ENCODE results near the gene HAVCR2.

The HAVCR2 gene

GRCh38 chr5:157100140-157100679 is 8.6 kb downstream of the HAVCR2 start:
- Histone ChIP-seq H2BK120ac (ENCODE audit: low read depth, low read length) (no peak overlapping the region), H2BK15ac (ENCODE audit: low read length) (no peak overlapping the region), H3K27ac (replicated peaks; ENCODE audit: low read length) (no peak overlapping the region), H3K9me3 (replicated peaks in 1 of 2; ENCODE audit: control insufficient read depth in 2 of 2, insufficient read depth in 1 of 2, low read depth in 1 of 2, low read length in 2 of 2) (no peaks in the 10 kb centered on the region), H2BK12ac (ENCODE audit: low read length) (no peak overlapping the region), H3K4me3 (ENCODE audit: low read length in 2 of 2) (no peak overlapping the region), H3K36me3 (replicated peaks in 1 of 2; ENCODE audit: control insufficient read depth in 2 of 2, insufficient read depth in 2 of 2, low read length in 2 of 2) (no peaks in the 10 kb centered on the region), H3K23ac (ENCODE audit: low read depth, low read length, poor library complexity) (no peak overlapping the region), H3K79me1 (ENCODE audit: low read depth, low read length) (no peaks in the 10 kb centered on the region), H3K9ac (ENCODE audit: low read depth, low read length, poor library complexity) (no peak overlapping the region), H3K27me3 (ENCODE audit: control insufficient read depth in 3 of 3, insufficient read depth in 3 of 3, low read depth in 1 of 3, low read length in 3 of 3) (no peaks in the 10 kb centered on the region), H3K4me2 (ENCODE audit: insufficient read depth, low read length, poor library complexity, severe bottlenecking) (no peak overlapping the region), H3K14ac (ENCODE audit: low read length) (no peak overlapping the region), H2BK5ac (ENCODE audit: low read length) (no peak overlapping the region), H2AFZ (ENCODE audit: low read length) (no peak overlapping the region), H3K4me1 (ENCODE audit: control insufficient read depth in 2 of 2, insufficient read depth in 1 of 2, low read depth in 1 of 2, low read length in 2 of 2) (no peaks in the 10 kb centered on the region), H2AK5ac (ENCODE audit: low read depth, low read length) (no peak overlapping the region), H4K91ac (ENCODE audit: low read depth, low read length, poor library complexity) (no peak overlapping the region), H3K4ac (ENCODE audit: low read length) (no peak overlapping the region), H3K18ac (ENCODE audit: low read length) (no peak overlapping the region), H4K8ac (ENCODE audit: low read depth, low read length) (no peak overlapping the region)
- WGBS, 2 donors (ENCODE audit: extremely low coverage in 2 of 2, insufficient read length in 2 of 2, insufficient replicate concordance in 1 of 2): no CpG with 5 or more reads among the region's 2 CpGs
- no peak for DNase-seq (ENCODE audit: low spot score)

GRCh38 chr5:157088342-157088990 is 20.4 kb downstream of the HAVCR2 start:
- H3K4ac ChIP-seq (ENCODE audit: low read length): no peak overlapping the region
- no peak overlapping the region for H4K91ac ChIP-seq (ENCODE audit: low read depth, low read length, poor library complexity)
- no peak overlapping the region for H3K27ac ChIP-seq (replicated peaks; ENCODE audit: low read length)
- no peaks in the 10 kb centered on the region for H3K27me3 ChIP-seq (ENCODE audit: control insufficient read depth in 3 of 3, insufficient read depth in 3 of 3, low read depth in 1 of 3, low read length in 3 of 3)
- no peak overlapping the region for H3K18ac ChIP-seq (ENCODE audit: low read length)
- no peak overlapping the region for H2AK5ac ChIP-seq (ENCODE audit: low read depth, low read length)
- H4K8ac ChIP-seq (ENCODE audit: low read depth, low read length): no peak overlapping the region
- WGBS, 2 donors (ENCODE audit: extremely low coverage in 2 of 2, insufficient read length in 2 of 2, insufficient replicate concordance in 1 of 2): no CpG with 5 or more reads among the region's 3 CpGs
- no peaks in the 10 kb centered on the region for H3K9me3 ChIP-seq (replicated peaks in 1 of 2; ENCODE audit: control insufficient read depth in 2 of 2, insufficient read depth in 1 of 2, low read depth in 1 of 2, low read length in 2 of 2)
- no peak overlapping the region for H3K14ac ChIP-seq (ENCODE audit: low read length)
- H3K4me2 ChIP-seq (ENCODE audit: insufficient read depth, low read length, poor library complexity, severe bottlenecking): no peak overlapping the region
- H3K4me3 ChIP-seq (ENCODE audit: low read length in 2 of 2): no peak overlapping the region
- no peaks in the 10 kb centered on the region for H3K36me3 ChIP-seq (replicated peaks in 1 of 2; ENCODE audit: control insufficient read depth in 2 of 2, insufficient read depth in 2 of 2, low read length in 2 of 2)
- H2AFZ ChIP-seq (ENCODE audit: low read length): no peak overlapping the region
- H3K9ac ChIP-seq (ENCODE audit: low read depth, low read length, poor library complexity): no peak overlapping the region
- no peaks in the 10 kb centered on the region for H3K4me1 ChIP-seq (ENCODE audit: control insufficient read depth in 2 of 2, insufficient read depth in 1 of 2, low read depth in 1 of 2, low read length in 2 of 2)
- no peak overlapping the region for H3K23ac ChIP-seq (ENCODE audit: low read depth, low read length, poor library complexity)
- no peak overlapping the region for H2BK15ac ChIP-seq (ENCODE audit: low read length)
- H3K79me1 ChIP-seq (ENCODE audit: low read depth, low read length): no peaks in the 10 kb centered on the region
- H2BK5ac ChIP-seq (ENCODE audit: low read length): no peak overlapping the region
- no peak overlapping the region for H2BK12ac ChIP-seq (ENCODE audit: low read length)
- DNase-seq (ENCODE audit: low spot score): no peak
- H2BK120ac ChIP-seq (ENCODE audit: low read depth, low read length): no peak overlapping the region

- H2BK120ac ChIP-seq (ENCODE audit: low read depth, low read length): no peak overlapping the region
- H3K18ac ChIP-seq (ENCODE audit: low read length): no peak overlapping the region
- no peaks in the 10 kb centered on the region for H3K79me1 ChIP-seq (ENCODE audit: low read depth, low read length)
- WGBS, 2 donors (ENCODE audit: extremely low coverage in 2 of 2, insufficient read length in 2 of 2, insufficient replicate concordance in 1 of 2): no CpG with 5 or more reads among the region's 8 CpGs
- no peaks in the 10 kb centered on the region for H3K27me3 ChIP-seq (ENCODE audit: control insufficient read depth in 3 of 3, insufficient read depth in 3 of 3, low read depth in 1 of 3, low read length in 3 of 3)
- H4K91ac ChIP-seq (ENCODE audit: low read depth, low read length, poor library complexity): no peak overlapping the region
- DNase-seq (ENCODE audit: low spot score): no peak
- no peak overlapping the region for H2AFZ ChIP-seq (ENCODE audit: low read length)
- H3K36me3 ChIP-seq (replicated peaks in 1 of 2; ENCODE audit: control insufficient read depth in 2 of 2, insufficient read depth in 2 of 2, low read length in 2 of 2): no peaks in the 10 kb centered on the region
- no peak overlapping the region for H3K27ac ChIP-seq (replicated peaks; ENCODE audit: low read length)
- H3K4me3 ChIP-seq (ENCODE audit: low read length in 2 of 2): no peak overlapping the region
- H3K9ac ChIP-seq (ENCODE audit: low read depth, low read length, poor library complexity): no peak overlapping the region
- no peak overlapping the region for H2BK15ac ChIP-seq (ENCODE audit: low read length)
- no peak overlapping the region for H2BK12ac ChIP-seq (ENCODE audit: low read length)
- no peak overlapping the region for H3K4me2 ChIP-seq (ENCODE audit: insufficient read depth, low read length, poor library complexity, severe bottlenecking)
- no peak overlapping the region for H3K4ac ChIP-seq (ENCODE audit: low read length)
- H4K8ac ChIP-seq (ENCODE audit: low read depth, low read length): no peak overlapping the region
- no peak overlapping the region for H2AK5ac ChIP-seq (ENCODE audit: low read depth, low read length)
- no peaks in the 10 kb centered on the region for H3K4me1 ChIP-seq (ENCODE audit: control insufficient read depth in 2 of 2, insufficient read depth in 1 of 2, low read depth in 1 of 2, low read length in 2 of 2)
- H3K9me3 ChIP-seq (replicated peaks in 1 of 2; ENCODE audit: control insufficient read depth in 2 of 2, insufficient read depth in 1 of 2, low read depth in 1 of 2, low read length in 2 of 2): no peaks in the 10 kb centered on the region
- H2BK5ac ChIP-seq (ENCODE audit: low read length): no peak overlapping the region
- no peak overlapping the region for H3K23ac ChIP-seq (ENCODE audit: low read depth, low read length, poor library complexity)
- H3K14ac ChIP-seq (ENCODE audit: low read length): no peak overlapping the region
These were observed 22.0 kb downstream of the HAVCR2 start for GRCh38 chr5:157086751-157087359.

- Histone ChIP-seq H2BK12ac (ENCODE audit: low read length) (no peak overlapping the region), H3K4me3 (ENCODE audit: low read length in 2 of 2) (no peak overlapping the region), H2AK5ac (ENCODE audit: low read depth, low read length) (no peak overlapping the region), H2BK120ac (ENCODE audit: low read depth, low read length) (no peak overlapping the region), H3K36me3 (replicated peaks in 1 of 2; ENCODE audit: control insufficient read depth in 2 of 2, insufficient read depth in 2 of 2, low read length in 2 of 2) (no peaks in the 10 kb centered on the region), H3K14ac (ENCODE audit: low read length) (no peak overlapping the region), H3K23ac (ENCODE audit: low read depth, low read length, poor library complexity) (no peak overlapping the region), H3K27me3 (ENCODE audit: control insufficient read depth in 3 of 3, insufficient read depth in 3 of 3, low read depth in 1 of 3, low read length in 3 of 3) (no peaks in the 10 kb centered on the region), H4K8ac (ENCODE audit: low read depth, low read length) (no peak overlapping the region), H2AFZ (ENCODE audit: low read length) (no peak overlapping the region), H4K91ac (ENCODE audit: low read depth, low read length, poor library complexity) (no peak overlapping the region), H2BK5ac (ENCODE audit: low read length) (no peak overlapping the region), H3K4me1 (ENCODE audit: control insufficient read depth in 2 of 2, insufficient read depth in 1 of 2, low read depth in 1 of 2, low read length in 2 of 2) (no peaks in the 10 kb centered on the region), H3K4me2 (ENCODE audit: insufficient read depth, low read length, poor library complexity, severe bottlenecking) (no peak overlapping the region), H3K27ac (replicated peaks; ENCODE audit: low read length) (no peak overlapping the region), H3K9me3 (replicated peaks in 1 of 2; ENCODE audit: control insufficient read depth in 2 of 2, insufficient read depth in 1 of 2, low read depth in 1 of 2, low read length in 2 of 2) (no peaks in the 10 kb centered on the region), H3K4ac (ENCODE audit: low read length) (no peak overlapping the region), H3K79me1 (ENCODE audit: low read depth, low read length) (no peaks in the 10 kb centered on the region), H2BK15ac (ENCODE audit: low read length) (no peak overlapping the region), H3K18ac (ENCODE audit: low read length) (no peak overlapping the region), H3K9ac (ENCODE audit: low read depth, low read length, poor library complexity) (no peak overlapping the region)
- no CpG with 5 or more reads among the region's 4 CpGs for WGBS, 2 donors (ENCODE audit: extremely low coverage in 2 of 2, insufficient read length in 2 of 2, insufficient replicate concordance in 1 of 2)
- no peak for DNase-seq (ENCODE audit: low spot score)
These were observed 22.9 kb downstream of the HAVCR2 start for GRCh38 chr5:157085930-157086329.

Data from neuronal stem cell (in vitro differentiated cells).